ENCODE data around the gene HIVEP3.
A peak's percentile ranks its signal among the peaks of the same experiment; 100 is the strongest.

Gene HIVEP3

GRCh38 chr1:41520951-41521752 lies 397.6 kb downstream of the HIVEP3 start:
- H3K36me3 ChIP-seq (ENCODE audit: control insufficient read depth in 2 of 2, insufficient read depth in 1 of 2, low read length in 2 of 2), result no peaks in the 10 kb centered on the region
- no peak overlapping the region for H3K27ac ChIP-seq (ENCODE audit: extremely low read depth, low read depth, low read length)
- H3K4me1 ChIP-seq (ENCODE audit: control insufficient read depth, insufficient read depth, low read length), result no peaks in the 10 kb centered on the region
- ChIA-PET CTCF (no interaction called here), POLR2A (no interaction called here)
- no peaks in the 10 kb centered on the region for H3K9me3 ChIP-seq (ENCODE audit: control insufficient read depth, insufficient read depth, low read depth, low read length)
- H3K4me3 ChIP-seq (ENCODE audit: low read depth, low read length), result no peak overlapping the region
- TF ChIP-seq TSHZ1 (tag by site-specific recombination; IDR thresholded peaks at IDR 0.05; ENCODE audit: borderline replicate concordance), result no peak
- TF ChIP-seq PRDM6 (tag by site-specific recombination; IDR thresholded peaks at IDR 0.05), result no peak
- TF ChIP-seq ZBTB48 (tag by site-specific recombination; IDR thresholded peaks at IDR 0.05), result no peak
- no peak for TF ChIP-seq ZNF211 (tag by site-specific recombination; IDR thresholded peaks at IDR 0.05; ENCODE audit: low read depth)
- TF ChIP-seq ZNF707 (tag by site-specific recombination; IDR thresholded peaks at IDR 0.05), result no peak
- no peak for TF ChIP-seq ZNF692 (tag by site-specific recombination; IDR thresholded peaks at IDR 0.05)

GRCh38 chr1:41519667-41520066 lies 399.1 kb downstream of the HIVEP3 start:
- Histone ChIP-seq H3K36me3 (ENCODE audit: control insufficient read depth in 2 of 2, insufficient read depth in 1 of 2, low read length in 2 of 2) (no peaks in the 10 kb centered on the region), H3K4me3 (ENCODE audit: low read depth, low read length) (no peak overlapping the region), H3K9me3 (ENCODE audit: control insufficient read depth, insufficient read depth, low read depth, low read length) (no peaks in the 10 kb centered on the region), H3K4me1 (ENCODE audit: control insufficient read depth, insufficient read depth, low read length) (no peaks in the 10 kb centered on the region), H3K27ac (ENCODE audit: extremely low read depth, low read depth, low read length) (no peak overlapping the region)
- ChIA-PET POLR2A (no interaction called here), CTCF (interaction anchor here (0.5 to 0.6 kb wide), 4 partner anchors 63 to 429 kb away, joined by 3 to 4 read pairs (median 3); no protein-coding TSS in a partner anchor)
- TF ChIP-seq ZNF366 (tag by site-specific recombination; conservative IDR thresholded peaks at IDR 0.05) (peak; percentile 89), ZBTB17 (tag by site-specific recombination; IDR thresholded peaks at IDR 0.05) (0 out of 2 replicates have a peak, but pooled peaks have one; percentile 19), ZNF639 (tag by site-specific recombination; IDR thresholded peaks at IDR 0.05) (no peak)

- no peaks in the 10 kb centered on the region for H3K9me3 ChIP-seq (ENCODE audit: control insufficient read depth, insufficient read depth, low read depth, low read length)
- CTCF ChIA-PET, result interaction anchor here (1.1 to 4.5 kb wide), 3 partner anchors 12 to 63 kb away, joined by 3 to 25 read pairs (median 23); no protein-coding TSS in a partner anchor
- no peaks in the 10 kb centered on the region for H3K36me3 ChIP-seq (ENCODE audit: control insufficient read depth in 2 of 2, insufficient read depth in 1 of 2, low read length in 2 of 2)
- no peaks in the 10 kb centered on the region for H3K4me1 ChIP-seq (ENCODE audit: control insufficient read depth, insufficient read depth, low read length)
- H3K27ac ChIP-seq (ENCODE audit: extremely low read depth, low read depth, low read length), result no peak overlapping the region
- no peak overlapping the region for H3K4me3 ChIP-seq (ENCODE audit: low read depth, low read length)
- POLR2A ChIA-PET, result interaction anchor here (0.7 kb wide), 1 partner anchor 38 kb away, joined by 6 read pairs; no protein-coding TSS in a partner anchor
- no peak for TF ChIP-seq ZNF155 (tag by site-specific recombination; IDR thresholded peaks at IDR 0.05)
- no peak for TF ChIP-seq ZBTB10 (tag by site-specific recombination; IDR thresholded peaks at IDR 0.05)
- no peak for TF ChIP-seq ZSCAN4 (tag by site-specific recombination; IDR thresholded peaks at IDR 0.05)
- no peak for TF ChIP-seq GFI1B (tag by site-specific recombination; IDR thresholded peaks at IDR 0.05)
- no peak for TF ChIP-seq SCRT2 (tag by site-specific recombination; IDR thresholded peaks at IDR 0.05)
- TF ChIP-seq ZNF488 (tag by site-specific recombination; IDR thresholded peaks at IDR 0.05), result no peak
These were observed 400.3 kb downstream of the HIVEP3 start for GRCh38 chr1:41518471-41518870.

Measured in HEK293 (cell line).